ENCODE data around the gene MYO5B. TPM values are rescaled to one million over a fixed set of nuclear protein-coding genes. Genes with fewer than 3 reads are reported as not detected.

The MYO5B gene
- total and polyA plus RNA-seq, 9 of the 15 experiments (the other 6 are each of a cell fraction or from before 2014, with no cell fraction given), result 0.07 to 0.42 (median 0.28) TPM

DNA sequence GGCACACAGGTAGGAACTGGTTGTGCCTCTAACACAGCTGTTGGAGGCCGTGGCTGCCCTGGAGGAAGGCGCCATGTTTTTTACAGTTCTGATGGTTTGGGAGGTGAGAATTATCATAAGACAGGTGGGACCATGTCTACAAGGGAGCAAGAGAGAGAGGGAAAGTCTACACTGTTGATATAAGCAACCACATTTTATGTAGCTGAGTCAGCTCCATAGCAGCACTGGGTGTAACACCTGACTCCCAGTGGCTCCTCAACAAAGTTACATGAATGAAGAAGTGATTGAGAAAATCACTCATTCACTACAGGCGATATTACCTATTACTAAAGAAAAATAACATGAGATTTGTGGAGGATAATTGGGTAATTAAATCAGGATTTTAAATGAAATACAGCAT lies 340.3 kb downstream of the MYO5B start (continued):
- TF ChIP-seq ARHGAP35 (IDR thresholded peaks at IDR 0.05; ENCODE audit: partially characterized antibody) (no peak), ZBTB1 (CRISPR knock-in tag; IDR thresholded peaks at IDR 0.05; ENCODE audit: borderline replicate concordance, low read depth) (no peak), ILK (tag; IDR thresholded peaks at IDR 0.05; ENCODE audit: borderline replicate concordance, low read depth) (no peak)
- TF ChIP-seq, protein P1, sequence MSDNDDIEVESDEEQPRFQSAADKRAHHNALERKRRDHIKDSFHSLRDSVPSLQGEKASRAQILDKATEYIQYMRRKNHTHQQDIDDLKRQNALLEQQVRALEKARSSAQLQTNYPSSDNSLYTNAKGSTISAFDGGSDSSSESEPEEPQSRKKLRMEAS (CRISPR knock-in tag; IDR thresholded peaks at IDR 0.05), result no peak
- TF ChIP-seq, protein P2, sequence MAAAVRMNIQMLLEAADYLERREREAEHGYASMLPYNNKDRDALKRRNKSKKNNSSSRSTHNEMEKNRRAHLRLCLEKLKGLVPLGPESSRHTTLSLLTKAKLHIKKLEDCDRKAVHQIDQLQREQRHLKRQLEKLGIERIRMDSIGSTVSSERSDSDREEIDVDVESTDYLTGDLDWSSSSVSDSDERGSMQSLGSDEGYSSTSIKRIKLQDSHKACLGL (CRISPR knock-in tag; IDR thresholded peaks at IDR 0.05; ENCODE audit: borderline replicate concordance, poor library complexity, severe bottlenecking), result no peak

DNA sequence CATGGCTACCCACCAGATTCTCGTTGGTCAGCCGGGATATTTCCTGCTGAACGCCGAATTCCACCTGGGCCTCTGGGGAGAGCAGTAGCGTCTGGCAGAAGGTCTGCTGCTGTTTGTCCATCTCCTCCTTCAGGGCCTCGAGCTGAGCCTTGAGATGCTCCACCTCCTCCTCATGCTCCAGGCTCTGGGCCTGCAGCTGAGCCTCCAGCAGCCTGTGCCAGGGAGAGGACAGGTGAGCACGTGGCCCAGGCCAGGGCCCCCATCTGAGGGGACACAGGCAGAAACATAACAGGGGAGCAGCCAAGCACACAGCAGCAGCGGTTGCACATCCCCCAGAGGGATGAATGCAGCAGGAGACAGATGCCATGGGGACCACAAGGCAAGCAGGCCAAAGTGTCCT lies 341.5 kb downstream of the MYO5B start:
- Histone ChIP-seq H3K9ac (ENCODE audit: insufficient read depth in 1 of 2, low read depth in 2 of 2, low read length in 2 of 2) (no peak overlapping the region), H3K79me2 (ENCODE audit: control insufficient read depth, insufficient read depth, low read length) (no peaks in the 10 kb centered on the region), H3K9me3 (replicated peaks; ENCODE audit: control insufficient read depth, insufficient read depth, low read depth, low read length) (no peaks in the 10 kb centered on the region), H3K27ac (ENCODE audit: extremely low read depth, low read depth, low read length) (no peak overlapping the region), H2AFZ (ENCODE audit: low read depth, low read length) (no peak overlapping the region), H3K27me3 (ENCODE audit: control insufficient read depth in 2 of 2, insufficient read depth in 2 of 2, low read length in 2 of 2) (peaks cover 0 to 37% of the 10 kb centered on the region in 2 experiments; a peak in 2 of 5 replicates), H3K4me1 (replicated peaks in 1 of 2; ENCODE audit: control insufficient read depth in 2 of 2, insufficient read depth in 2 of 2, low read length in 2 of 2) (no peaks in the 10 kb centered on the region; a peak in 1 of 5 replicates), H4K20me1 (replicated peaks; ENCODE audit: control insufficient read depth, insufficient read depth, low read length) (no peaks in the 10 kb centered on the region), H3K36me3 (ENCODE audit: control insufficient read depth, insufficient read depth, low read length) (no peaks in the 10 kb centered on the region), H3K4me2 (ENCODE audit: insufficient read depth, low read length) (no peak overlapping the region), H3K9me1 (ENCODE audit: control insufficient read depth, insufficient read depth, low read length) (no peaks in the 10 kb centered on the region), H3K4me3 (no peak overlapping the region)
- ChIA-PET CTCF (ENCODE audit: low intra/inter-chr PET ratio) (no interaction called here), POLR2A (no interaction called here)
- WGBS (ENCODE audit: insufficient coverage, low coverage, missing lambda C conversion rate), result 4% methylated on average over 8 of the region's 8 CpGs
- FAIRE-seq, result no peak
- no peak for DNase-seq (ENCODE audit: extremely low read depth in 1 of 4, low spot score in 3 of 4)
- intact Hi-C loops (cut with micrococcal nuclease) (loop anchor here (10.0 kb wide), 2 partner anchors 89 to 119 kb away; no protein-coding TSS in a partner anchor), in situ Hi-C loops (cut with MboI) (loop anchor here (25.0 kb wide), 1 partner anchor 1166 kb away; no protein-coding TSS in a partner anchor)
- BruUV-seq (replicated peaks), result no TSS peak
- ATAC-seq, result no peak
- TF ChIP-seq, protein P3, sequence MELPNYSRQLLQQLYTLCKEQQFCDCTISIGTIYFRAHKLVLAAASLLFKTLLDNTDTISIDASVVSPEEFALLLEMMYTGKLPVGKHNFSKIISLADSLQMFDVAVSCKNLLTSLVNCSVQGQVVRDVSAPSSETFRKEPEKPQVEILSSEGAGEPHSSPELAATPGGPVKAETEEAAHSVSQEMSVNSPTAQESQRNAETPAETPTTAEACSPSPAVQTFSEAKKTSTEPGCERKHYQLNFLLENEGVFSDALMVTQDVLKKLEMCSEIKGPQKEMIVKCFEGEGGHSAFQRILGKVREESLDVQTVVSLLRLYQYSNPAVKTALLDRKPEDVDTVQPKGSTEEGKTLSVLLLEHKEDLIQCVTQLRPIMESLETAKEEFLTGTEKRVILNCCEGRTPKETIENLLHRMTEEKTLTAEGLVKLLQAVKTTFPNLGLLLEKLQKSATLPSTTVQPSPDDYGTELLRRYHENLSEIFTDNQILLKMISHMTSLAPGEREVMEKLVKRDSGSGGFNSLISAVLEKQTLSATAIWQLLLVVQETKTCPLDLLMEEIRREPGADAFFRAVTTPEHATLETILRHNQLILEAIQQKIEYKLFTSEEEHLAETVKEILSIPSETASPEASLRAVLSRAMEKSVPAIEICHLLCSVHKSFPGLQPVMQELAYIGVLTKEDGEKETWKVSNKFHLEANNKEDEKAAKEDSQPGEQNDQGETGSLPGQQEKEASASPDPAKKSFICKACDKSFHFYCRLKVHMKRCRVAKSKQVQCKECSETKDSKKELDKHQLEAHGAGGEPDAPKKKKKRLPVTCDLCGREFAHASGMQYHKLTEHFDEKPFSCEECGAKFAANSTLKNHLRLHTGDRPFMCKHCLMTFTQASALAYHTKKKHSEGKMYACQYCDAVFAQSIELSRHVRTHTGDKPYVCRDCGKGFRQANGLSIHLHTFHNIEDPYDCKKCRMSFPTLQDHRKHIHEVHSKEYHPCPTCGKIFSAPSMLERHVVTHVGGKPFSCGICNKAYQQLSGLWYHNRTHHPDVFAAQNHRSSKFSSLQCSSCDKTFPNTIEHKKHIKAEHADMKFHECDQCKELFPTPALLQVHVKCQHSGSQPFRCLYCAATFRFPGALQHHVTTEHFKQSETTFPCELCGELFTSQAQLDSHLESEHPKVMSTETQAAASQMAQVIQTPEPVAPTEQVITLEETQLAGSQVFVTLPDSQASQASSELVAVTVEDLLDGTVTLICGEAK (IDR thresholded peaks at IDR 0.05), result no peak
- TF ChIP-seq, protein P3 (CRISPR knock-in tag; IDR thresholded peaks at IDR 0.05), result no peak
- TF ChIP-seq, protein P4, sequence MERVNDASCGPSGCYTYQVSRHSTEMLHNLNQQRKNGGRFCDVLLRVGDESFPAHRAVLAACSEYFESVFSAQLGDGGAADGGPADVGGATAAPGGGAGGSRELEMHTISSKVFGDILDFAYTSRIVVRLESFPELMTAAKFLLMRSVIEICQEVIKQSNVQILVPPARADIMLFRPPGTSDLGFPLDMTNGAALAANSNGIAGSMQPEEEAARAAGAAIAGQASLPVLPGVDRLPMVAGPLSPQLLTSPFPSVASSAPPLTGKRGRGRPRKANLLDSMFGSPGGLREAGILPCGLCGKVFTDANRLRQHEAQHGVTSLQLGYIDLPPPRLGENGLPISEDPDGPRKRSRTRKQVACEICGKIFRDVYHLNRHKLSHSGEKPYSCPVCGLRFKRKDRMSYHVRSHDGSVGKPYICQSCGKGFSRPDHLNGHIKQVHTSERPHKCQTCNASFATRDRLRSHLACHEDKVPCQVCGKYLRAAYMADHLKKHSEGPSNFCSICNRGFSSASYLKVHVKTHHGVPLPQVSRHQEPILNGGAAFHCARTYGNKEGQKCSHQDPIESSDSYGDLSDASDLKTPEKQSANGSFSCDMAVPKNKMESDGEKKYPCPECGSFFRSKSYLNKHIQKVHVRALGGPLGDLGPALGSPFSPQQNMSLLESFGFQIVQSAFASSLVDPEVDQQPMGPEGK (CRISPR knock-in tag; IDR thresholded peaks at IDR 0.05; ENCODE audit: borderline replicate concordance), result no peak
